ENCODE measurements around the gene MORF4L1. TPM values are rescaled to one million over a fixed set of nuclear protein-coding genes. Genes with fewer than 3 reads are reported as not detected.
"Not testable (repeated sequence)": the region's sequence is repeated elsewhere in the genome, so short reads cannot be mapped to it uniquely, and the experiment has no call there.

MORF4L1 gene
- total RNA-seq, 2 experiments from 2014 or later: 225 to 274 TPM

DNA sequence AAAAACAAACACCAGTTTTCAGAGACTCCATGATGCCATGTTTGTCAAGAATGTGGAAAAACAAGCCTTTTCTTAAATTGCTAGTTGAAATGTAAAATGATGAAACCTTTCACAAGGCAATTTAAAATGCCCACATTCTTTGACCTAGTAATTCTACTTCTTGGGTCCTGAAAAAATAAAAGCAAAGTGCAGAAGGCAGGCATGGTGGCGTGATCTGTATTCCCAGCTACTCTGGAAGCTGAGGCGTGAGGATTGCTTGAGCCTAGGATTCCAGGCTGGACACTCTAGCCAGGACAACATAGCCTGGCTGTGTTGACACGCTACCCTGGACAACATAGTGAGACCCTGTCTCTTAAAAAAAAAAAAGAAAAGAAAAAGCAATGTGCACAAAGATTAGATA is 4.3 kb upstream of the MORF4L1 start:
- CTCF ChIA-PET: no interaction called here
- H3K27me3 Mint-ChIP-seq: no peaks in the 10 kb centered on the region
- peaks cover 15% of the 10 kb centered on the region for H3K4me1 Mint-ChIP-seq
- no peak overlapping the region for H3K4me3 Mint-ChIP-seq
- DNase-seq: no peak
- POLR2A ChIA-PET: no interaction called here
- no peaks in the 10 kb centered on the region for H3K36me3 Mint-ChIP-seq (ENCODE audit: low read depth)
- no peak overlapping the region for H3K27ac Mint-ChIP-seq
- H3K9me3 Mint-ChIP-seq: no peaks in the 10 kb centered on the region

DNA sequence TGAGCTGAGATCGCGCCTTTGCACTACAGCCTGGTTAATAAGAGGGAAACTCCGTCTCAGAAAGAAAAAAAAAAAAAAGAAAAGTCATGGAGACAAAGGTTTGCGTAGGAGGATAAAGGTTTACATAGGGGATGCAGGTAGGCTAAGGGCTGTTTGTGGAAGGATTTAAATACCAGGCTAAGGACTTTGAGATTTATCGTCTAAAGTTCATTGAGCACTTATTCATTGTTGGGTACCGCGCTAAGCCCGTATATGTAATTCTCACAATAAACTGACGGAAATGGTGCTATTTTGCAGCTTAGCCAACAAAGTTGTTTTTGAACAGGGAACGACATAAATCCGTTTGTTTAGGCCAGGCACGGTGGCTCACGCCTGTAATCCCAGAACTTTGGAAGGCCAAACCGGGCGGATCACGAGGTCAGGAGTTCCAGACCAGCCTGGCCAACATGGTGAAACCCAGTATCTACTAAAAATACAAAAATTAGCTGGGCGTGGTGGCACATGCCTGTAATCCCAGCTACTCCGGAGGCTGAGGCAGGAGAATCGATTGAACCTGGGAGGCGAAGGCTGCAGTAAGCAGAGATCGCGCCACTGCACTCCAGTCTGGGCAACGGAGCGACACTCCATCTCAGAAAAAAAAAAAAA is 1.1 kb upstream of the MORF4L1 start:
- H3K4me1 Mint-ChIP-seq: peaks cover 34% of the 10 kb centered on the region
- H3K27me3 Mint-ChIP-seq, DNase-seq, H3K9me3 Mint-ChIP-seq, POLR2A ChIA-PET: not testable (repeated sequence)
- peaks cover 15% of the 10 kb centered on the region for H3K36me3 Mint-ChIP-seq (ENCODE audit: low read depth)
- H3K27ac Mint-ChIP-seq: peak overlapping the region; percentile 93
- H3K4me3 Mint-ChIP-seq: peak overlapping the region; percentile 69
- CTCF ChIA-PET: interaction anchor here (0.6 to 1.7 kb wide), 2 partner anchors 10 to 116 kb away, joined by 5 to 6 read pairs; no protein-coding TSS in a partner anchor

DNA sequence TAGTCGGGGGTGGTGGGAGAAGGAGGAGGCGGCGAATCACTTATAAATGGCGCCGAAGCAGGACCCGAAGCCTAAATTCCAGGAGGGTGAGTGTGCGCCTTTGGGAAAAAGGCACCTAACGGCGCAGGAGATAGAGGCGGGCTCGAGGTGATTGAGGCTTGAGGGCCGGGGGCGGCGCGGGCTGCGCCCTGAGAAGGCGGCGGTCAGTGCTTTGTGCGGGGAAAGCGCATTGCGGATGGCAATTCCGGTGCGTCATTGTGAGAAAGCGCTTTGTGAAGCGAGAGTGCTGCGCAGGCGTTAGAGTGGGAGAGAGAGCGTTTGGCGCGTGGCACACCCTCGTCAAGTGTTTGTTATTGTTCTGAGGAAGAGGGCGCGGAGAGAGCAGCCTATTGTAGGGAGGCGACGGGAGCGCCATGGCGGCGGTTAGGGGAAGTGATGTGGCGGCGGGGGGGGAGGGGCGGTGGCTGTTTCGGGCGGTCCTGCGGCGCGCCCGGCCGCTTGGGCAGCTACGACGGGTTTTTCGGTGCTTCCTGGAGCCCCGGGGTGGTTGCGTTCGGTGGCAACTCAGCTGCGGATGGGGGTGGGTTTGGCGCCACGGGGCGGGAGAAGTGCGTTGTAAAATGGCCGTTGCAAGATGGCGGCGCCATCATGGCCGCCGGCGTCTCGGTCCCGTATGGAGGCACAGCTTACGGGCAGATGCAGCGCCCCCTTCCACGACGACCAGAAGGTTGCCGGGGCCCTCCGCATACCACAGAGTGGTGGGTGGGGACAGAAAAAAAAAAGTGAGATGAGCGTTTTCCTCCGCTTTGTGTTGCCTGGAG is 492 bp downstream of the MORF4L1 start:
- H3K9me3 Mint-ChIP-seq: no peaks in the 10 kb centered on the region
- DNase-seq: peak; percentile 93
- peaks cover 18% of the 10 kb centered on the region for H3K36me3 Mint-ChIP-seq (ENCODE audit: low read depth)
- no peaks in the 10 kb centered on the region for H3K27me3 Mint-ChIP-seq
- ChIA-PET CTCF (interaction anchor here (0.6 to 1.9 kb wide), 15 partner anchors 10 to 302 kb away, joined by 3 to 9 read pairs (median 4); no protein-coding TSS in a partner anchor), POLR2A (interaction anchor here (0.5 to 0.7 kb wide), 3 partner anchors 34 to 1096 kb away, joined by 3 to 8 read pairs (median 7); no protein-coding TSS in a partner anchor)
- H3K4me1 Mint-ChIP-seq: peaks cover 45% of the 10 kb centered on the region
- H3K4me3 Mint-ChIP-seq: peak overlapping the region; percentile 100
- H3K27ac Mint-ChIP-seq: peak overlapping the region; percentile 100

GRCh38 chr15:78873793-78874765 is 1.4 kb downstream of the MORF4L1 start:
- Mint-ChIP-seq H3K36me3 (ENCODE audit: low read depth) (peaks cover 21% of the 10 kb centered on the region), H3K27me3 (no peaks in the 10 kb centered on the region), H3K27ac (peak overlapping the region; percentile 100), H3K4me1 (peaks cover 51% of the 10 kb centered on the region), H3K9me3 (no peaks in the 10 kb centered on the region), H3K4me3 (peak overlapping the region; percentile 100)
- peak; percentile 56 for DNase-seq
- ChIA-PET POLR2A (interaction anchor here (0.6 kb wide), 1 partner anchor 1093 kb away, joined by 3 read pairs; no protein-coding TSS in a partner anchor), CTCF (interaction anchor here (0.6 to 1.9 kb wide), 13 partner anchors 11 to 807 kb away, joined by 3 to 9 read pairs (median 3); no protein-coding TSS in a partner anchor)

GRCh38 chr15:78875107-78875914 is 2.6 kb downstream of the MORF4L1 start:
- ChIA-PET POLR2A (no interaction called here), CTCF (interaction anchor here (0.8 kb wide), 1 partner anchor 15 kb away, joined by 3 read pairs; no protein-coding TSS in a partner anchor)
- H3K4me3 Mint-ChIP-seq: peak overlapping the region; percentile 100
- H3K4me1 Mint-ChIP-seq: peaks cover 59% of the 10 kb centered on the region
- H3K27ac Mint-ChIP-seq: peak overlapping the region; percentile 100
- H3K27me3 Mint-ChIP-seq: no peaks in the 10 kb centered on the region
- H3K36me3 Mint-ChIP-seq (ENCODE audit: low read depth): peaks cover 24% of the 10 kb centered on the region
- no peaks in the 10 kb centered on the region for H3K9me3 Mint-ChIP-seq
- no peak for DNase-seq

GRCh38 chr15:78876954-78877353 is 4.3 kb downstream of the MORF4L1 start:
- H3K9me3 Mint-ChIP-seq, POLR2A ChIA-PET, DNase-seq, H3K27me3 Mint-ChIP-seq, H3K4me3 Mint-ChIP-seq, H3K27ac Mint-ChIP-seq: not testable (repeated sequence)
- CTCF ChIA-PET: interaction anchor here (0.6 to 1.0 kb wide), 2 partner anchors 15 to 1243 kb away, joined by 3 read pairs; no protein-coding TSS in a partner anchor
- Mint-ChIP-seq H3K4me1 (peaks cover 59% of the 10 kb centered on the region), H3K36me3 (ENCODE audit: low read depth) (peaks cover 36% of the 10 kb centered on the region)

- no peak for DNase-seq
- Mint-ChIP-seq H3K27ac (peak overlapping the region; percentile 55), H3K9me3 (no peaks in the 10 kb centered on the region), H3K27me3 (no peaks in the 10 kb centered on the region), H3K4me1 (peaks cover 61% of the 10 kb centered on the region), H3K4me3 (no peak overlapping the region), H3K36me3 (ENCODE audit: low read depth) (peaks cover 44% of the 10 kb centered on the region)
- POLR2A ChIA-PET: no interaction called here
- CTCF ChIA-PET: no interaction called here
Measured at GRCh38 chr15:78878356-78878755, 5.7 kb downstream of the MORF4L1 start.

DNA sequence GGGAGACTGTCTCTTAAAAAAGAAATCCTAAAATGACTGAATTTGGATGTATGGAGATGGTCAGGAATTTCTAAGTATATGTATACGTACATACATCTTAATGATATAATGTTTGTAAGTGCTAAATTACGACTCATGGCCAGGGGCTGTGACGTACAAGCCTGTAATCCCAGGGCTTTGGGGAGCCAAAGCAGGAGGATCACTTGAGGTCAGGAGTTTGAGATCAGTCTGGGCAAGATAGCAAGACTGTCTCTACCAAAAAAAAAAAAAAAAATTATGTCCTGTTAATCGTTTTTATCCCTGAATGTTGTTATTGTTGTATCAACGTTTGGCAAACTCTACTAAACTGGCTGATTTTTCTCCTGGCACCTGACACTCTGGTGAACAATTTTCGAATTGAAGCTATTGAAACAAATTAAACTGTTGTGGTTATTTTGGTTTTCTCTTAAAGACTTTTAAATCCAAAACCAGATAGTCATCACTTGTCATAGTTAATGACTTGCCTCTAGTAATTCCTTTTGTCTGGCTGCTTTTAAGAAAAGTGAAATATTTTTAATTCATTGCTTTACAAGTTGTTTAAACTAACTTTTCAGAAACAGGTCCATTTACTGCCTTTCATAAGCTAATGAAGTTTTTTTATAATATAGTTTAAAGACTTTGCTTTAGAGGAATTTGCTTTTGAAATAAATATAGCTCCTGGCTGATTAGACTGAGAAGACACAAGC is 7.0 kb downstream of the MORF4L1 start:
- Mint-ChIP-seq H3K27ac (peak overlapping the region; percentile 38), H3K4me3 (no peak overlapping the region), H3K36me3 (ENCODE audit: low read depth) (peaks cover 47% of the 10 kb centered on the region), H3K27me3 (no peaks in the 10 kb centered on the region), H3K9me3 (no peaks in the 10 kb centered on the region), H3K4me1 (peaks cover 62% of the 10 kb centered on the region)
- CTCF ChIA-PET: interaction anchor here (0.6 to 1.1 kb wide), 4 partner anchors 14 to 305 kb away, joined by 3 to 5 read pairs (median 4); no protein-coding TSS in a partner anchor
- POLR2A ChIA-PET: interaction anchor here (0.7 kb wide), 1 partner anchor 89 kb away, joined by 5 read pairs; no protein-coding TSS in a partner anchor
- no peak for DNase-seq

GRCh38 chr15:78880242-78880533 is 7.5 kb downstream of the MORF4L1 start:
- no peak overlapping the region for H3K4me3 Mint-ChIP-seq
- H3K27ac Mint-ChIP-seq: no peak overlapping the region
- peaks cover 57% of the 10 kb centered on the region for H3K4me1 Mint-ChIP-seq
- POLR2A ChIA-PET: interaction anchor here (0.7 kb wide), 1 partner anchor 89 kb away, joined by 5 read pairs; no protein-coding TSS in a partner anchor
- CTCF ChIA-PET: interaction anchor here (0.6 to 1.5 kb wide), 4 partner anchors 14 to 305 kb away, joined by 3 to 5 read pairs (median 4); no protein-coding TSS in a partner anchor
- H3K36me3 Mint-ChIP-seq (ENCODE audit: low read depth): peaks cover 42% of the 10 kb centered on the region
- no peak for DNase-seq
- no peaks in the 10 kb centered on the region for H3K9me3 Mint-ChIP-seq
- H3K27me3 Mint-ChIP-seq: no peaks in the 10 kb centered on the region

GRCh38 chr15:78880813-78881212 is 8.1 kb downstream of the MORF4L1 start:
- no peak overlapping the region for H3K4me3 Mint-ChIP-seq
- CTCF ChIA-PET: interaction anchor here (1.5 kb wide), 1 partner anchor 32 kb away, joined by 3 read pairs; no protein-coding TSS in a partner anchor

DNA sequence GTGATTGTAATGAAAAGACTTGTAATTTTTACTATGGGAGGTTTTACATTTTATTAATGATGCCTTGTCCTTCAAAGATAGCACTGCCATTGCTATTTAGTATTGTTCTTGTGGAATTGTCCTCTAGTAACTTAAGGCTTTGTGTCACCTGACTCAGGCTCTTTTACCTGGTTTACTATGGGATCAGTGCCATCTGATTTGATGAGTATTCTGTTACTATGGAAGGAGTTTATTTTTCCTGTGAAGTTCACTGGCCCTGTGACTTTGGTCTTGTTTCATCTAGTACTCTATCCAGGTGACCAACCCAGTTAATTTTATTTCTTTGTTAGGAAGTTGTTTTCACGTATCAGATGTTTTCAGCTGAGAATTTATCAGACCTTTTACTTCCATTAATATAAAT is 9.0 kb downstream of the MORF4L1 start:
- H3K4me3 Mint-ChIP-seq: no peak overlapping the region
- ChIA-PET CTCF (interaction anchor here (1.5 kb wide), 1 partner anchor 31 kb away, joined by 3 read pairs; no protein-coding TSS in a partner anchor), POLR2A (no interaction called here)
- no peak for DNase-seq
- H3K36me3 Mint-ChIP-seq (ENCODE audit: low read depth): peaks cover 45% of the 10 kb centered on the region
- no peaks in the 10 kb centered on the region for H3K27me3 Mint-ChIP-seq
- H3K27ac Mint-ChIP-seq: no peak overlapping the region
- H3K4me1 Mint-ChIP-seq: peaks cover 51% of the 10 kb centered on the region
- H3K9me3 Mint-ChIP-seq: no peaks in the 10 kb centered on the region

More at GRCh38 chr15:78880813-78881212, 8.1 kb downstream of the MORF4L1 start:
- no peaks in the 10 kb centered on the region for H3K9me3 Mint-ChIP-seq
- DNase-seq: no peak
- POLR2A ChIA-PET: no interaction called here
- H3K36me3 Mint-ChIP-seq (ENCODE audit: low read depth): peaks cover 44% of the 10 kb centered on the region
- no peak overlapping the region for H3K27ac Mint-ChIP-seq
- H3K4me1 Mint-ChIP-seq: peaks cover 56% of the 10 kb centered on the region
- no peaks in the 10 kb centered on the region for H3K27me3 Mint-ChIP-seq
